ENCODE data around the gene PANK2. TPM values are rescaled to one million over a fixed set of nuclear protein-coding genes. Genes with fewer than 3 reads are reported as not detected.
A peak's percentile ranks its signal among the peaks of the same experiment; 100 is the strongest.
"Not testable (repeated sequence)": the region's sequence is repeated elsewhere in the genome, so short reads cannot be mapped to it uniquely, and the experiment has no call there.

The PANK2 gene
- total RNA-seq: 10 to 100 TPM; 49.0 to 58.1 (median 54.3) TPM

- whole genome bisulfite sequencing, 2 donors (ENCODE audit: low coverage in 1 of 2): 0% methylated on average over 1 of the region's 72 CpGs; no CpG with 5 or more reads in 1 of the 2 donors
- ATAC-seq: peak; percentile 99
- Histone ChIP-seq H3K27me3 (no peaks in the 10 kb centered on the region), H3K9me3 (no peaks in the 10 kb centered on the region), H3K4me3 (peak within 1 kb of the TSS; percentile 98 to 99), H3K27ac (peak within 1 kb of the TSS; percentile 96 to 99 (median 98)), H3K36me3 (no peaks in the 10 kb centered on the region), H3K4me1 (peaks cover 0 to 50% (median 21%) of the 10 kb centered on the region in 3 donors)
- TF ChIP-seq CTCF (IDR thresholded peaks at IDR 0.05) (peak in 3 of 4 experiments; percentile 62 to 69 (median 65)), EP300 (IDR thresholded peaks at IDR 0.05) (no peak), POLR2A (IDR thresholded peaks at IDR 0.05) (peak; percentile 95), POLR2AphosphoS5 (IDR thresholded peaks at IDR 0.05) (peak; percentile 97)
Observed at GRCh38 chr20:3888622-3889488, at the start of gene PANK2. PANK2 (plus strand) TSS chr20:3889387.

GRCh38 chr20:3840201-3840600, 49.0 kb upstream of the PANK2 start:
- H3K4me1 ChIP-seq, H3K4me3 ChIP-seq, ATAC-seq, H3K27ac ChIP-seq, H3K9me3 ChIP-seq, H3K27me3 ChIP-seq: not testable (repeated sequence)
- H3K36me3 ChIP-seq: peaks cover 0 to 10% of the 10 kb centered on the region in 2 donors
- WGBS, 2 donors (ENCODE audit: low coverage in 1 of 2): 96 to 100% methylated on average over 1 to 4 of the region's 7 CpGs

GRCh38 chr20:3842348-3842930, 46.7 kb upstream of the PANK2 start:
- Histone ChIP-seq H3K27ac (no peak overlapping the region), H3K4me1 (peaks cover 0 to 13% (median under 1%) of the 10 kb centered on the region in 3 donors), H3K36me3 (peaks cover 0 to 3% of the 10 kb centered on the region in 2 donors), H3K4me3 (no peak overlapping the region), H3K9me3 (no peaks in the 10 kb centered on the region), H3K27me3 (no peaks in the 10 kb centered on the region)
- 95% methylated on average over 5 of the region's 7 CpGs; no CpG with 5 or more reads in 1 of the 2 donors for WGBS, 2 donors (ENCODE audit: low coverage in 1 of 2)
- no peak for ATAC-seq
- TF ChIP-seq POLR2AphosphoS5 (IDR thresholded peaks at IDR 0.05): no peak
- TF ChIP-seq CTCF (IDR thresholded peaks at IDR 0.05): no peak
- no peak for TF ChIP-seq POLR2A (IDR thresholded peaks at IDR 0.05)
- TF ChIP-seq EP300 (IDR thresholded peaks at IDR 0.05): no peak

- Histone ChIP-seq H3K27me3 (no peaks in the 10 kb centered on the region), H3K36me3 (peaks cover 0 to 3% of the 10 kb centered on the region in 2 donors), H3K4me3 (no peak overlapping the region), H3K27ac (no peak overlapping the region), H3K9me3 (no peaks in the 10 kb centered on the region), H3K4me1 (peaks cover 0 to 23% (median 9%) of the 10 kb centered on the region in 3 donors)
- ATAC-seq: no peak
- WGBS, 2 donors (ENCODE audit: low coverage in 1 of 2): 50 to 55% methylated on average over 3 to 4 of the region's 5 CpGs
- no peak for TF ChIP-seq EP300 (IDR thresholded peaks at IDR 0.05)
- TF ChIP-seq POLR2A (IDR thresholded peaks at IDR 0.05): no peak
- no peak for TF ChIP-seq POLR2AphosphoS5 (IDR thresholded peaks at IDR 0.05)
- no peak for TF ChIP-seq CTCF (IDR thresholded peaks at IDR 0.05)
Observed at GRCh38 chr20:3843490-3843889, 45.7 kb upstream of the PANK2 start.

GRCh38 chr20:3843990-3844619, 45.1 kb upstream of the PANK2 start:
- not testable (repeated sequence) for H3K27ac ChIP-seq, H3K27me3 ChIP-seq, H3K36me3 ChIP-seq, ATAC-seq, H3K4me3 ChIP-seq, H3K9me3 ChIP-seq
- H3K4me1 ChIP-seq: peaks cover 0 to 30% (median 13%) of the 10 kb centered on the region in 3 donors
- WGBS, 2 donors (ENCODE audit: low coverage in 1 of 2): 92 to 93% methylated on average over 3 to 9 of the region's 9 CpGs

All from gastroesophageal sphincter (tissue), 4 donors.